ENCODE results near the gene PNMA1. TPM values are rescaled to one million over a fixed set of nuclear protein-coding genes. Genes with fewer than 3 reads are reported as not detected.
A peak's percentile ranks its signal among the peaks of the same experiment; 100 is the strongest.
"Not testable (repeated sequence)": the region's sequence is repeated elsewhere in the genome, so short reads cannot be mapped to it uniquely, and the experiment has no call there.

Gene PNMA1
- total RNA-seq, 1 donor from 2014 or later: 42.1 TPM

GRCh38 chr14:73718418-73719251 lies 4.5 kb upstream of the PNMA1 start:
- peak; percentile 47 for DNase-seq (ENCODE audit: low spot score)

- DNase-seq (ENCODE audit: low spot score): peak; percentile 68
These were observed 3.7 kb upstream of the PNMA1 start for GRCh38 chr14:73717711-73718417.

DNA sequence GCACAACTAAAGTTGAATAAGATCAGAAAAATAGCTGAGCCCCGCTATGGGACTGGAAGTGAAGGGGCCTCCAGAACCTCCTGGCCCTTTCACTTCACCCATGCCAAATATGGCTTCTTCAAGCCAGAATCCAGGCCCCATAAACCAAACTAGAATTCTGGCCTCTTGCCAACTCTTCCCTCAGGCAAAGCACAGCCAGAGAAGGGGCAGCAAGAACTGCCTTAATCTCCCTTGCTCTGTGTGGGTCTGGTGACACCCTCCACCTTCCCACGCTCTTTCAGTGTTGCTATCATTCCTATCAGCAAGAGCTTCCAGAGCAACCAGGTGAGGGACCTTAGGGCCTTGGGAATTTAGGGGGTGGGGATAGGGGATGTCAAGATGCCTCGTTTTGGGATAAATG lies 3.1 kb upstream of the PNMA1 start:
- DNase-seq (ENCODE audit: low spot score): peak; percentile 74

DNA sequence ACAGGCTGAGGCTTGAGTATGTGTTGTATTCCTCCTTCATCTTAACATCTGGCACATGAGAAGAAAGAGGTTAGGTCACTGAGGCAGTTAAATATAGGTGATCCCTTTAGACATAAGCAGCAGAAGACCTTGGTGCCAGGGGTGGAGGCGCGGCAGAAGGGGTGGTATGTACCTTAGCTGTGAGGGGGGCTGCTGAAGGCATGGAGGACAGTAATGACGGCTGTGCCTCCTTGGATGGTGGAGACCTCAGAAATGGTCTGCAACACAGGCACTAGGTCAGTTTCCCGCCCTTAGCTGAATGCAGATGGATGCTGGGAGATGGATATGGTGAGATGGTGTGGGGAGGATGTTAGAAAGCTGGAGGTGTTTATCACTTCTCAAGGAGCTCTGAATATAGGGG lies 1.5 kb upstream of the PNMA1 start:
- DNase-seq (ENCODE audit: low spot score): no peak

- no peak for DNase-seq (ENCODE audit: low spot score)
These were observed 485 bp upstream of the PNMA1 start for GRCh38 chr14:73714656-73715081.

DNA sequence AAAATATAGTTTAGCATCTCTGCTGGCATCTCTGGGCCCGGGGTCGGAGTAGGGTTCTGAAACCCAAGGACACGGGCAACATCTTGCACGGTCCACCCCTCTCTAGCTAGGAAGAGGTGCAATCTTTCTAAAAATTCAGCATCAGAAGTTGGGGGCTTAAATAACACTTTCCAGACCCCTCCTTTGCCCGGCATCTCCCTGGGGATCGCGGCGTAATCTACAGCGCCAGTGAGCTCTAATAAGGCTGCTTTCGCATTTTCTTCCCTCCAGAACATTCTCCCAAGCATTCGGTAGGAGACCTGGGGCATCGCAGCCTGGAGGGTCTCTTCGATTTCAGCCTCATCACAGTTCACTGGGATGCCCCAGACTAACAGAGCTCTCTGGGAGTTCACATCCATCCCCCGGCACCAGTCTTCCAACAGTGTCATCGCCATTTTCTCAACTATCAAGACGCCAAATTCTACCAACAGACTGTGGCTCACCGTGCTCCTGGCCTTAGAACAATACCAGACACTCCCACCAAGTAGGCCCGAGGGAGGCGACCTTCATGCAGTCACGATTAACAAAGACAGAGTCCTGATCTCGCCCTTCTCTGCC lies 880 bp downstream of the PNMA1 start:
- no peak for DNase-seq (ENCODE audit: low spot score)

- DNase-seq (ENCODE audit: low spot score): peak; percentile 29
These were observed 1.5 kb downstream of the PNMA1 start for GRCh38 chr14:73712540-73713180.

DNA sequence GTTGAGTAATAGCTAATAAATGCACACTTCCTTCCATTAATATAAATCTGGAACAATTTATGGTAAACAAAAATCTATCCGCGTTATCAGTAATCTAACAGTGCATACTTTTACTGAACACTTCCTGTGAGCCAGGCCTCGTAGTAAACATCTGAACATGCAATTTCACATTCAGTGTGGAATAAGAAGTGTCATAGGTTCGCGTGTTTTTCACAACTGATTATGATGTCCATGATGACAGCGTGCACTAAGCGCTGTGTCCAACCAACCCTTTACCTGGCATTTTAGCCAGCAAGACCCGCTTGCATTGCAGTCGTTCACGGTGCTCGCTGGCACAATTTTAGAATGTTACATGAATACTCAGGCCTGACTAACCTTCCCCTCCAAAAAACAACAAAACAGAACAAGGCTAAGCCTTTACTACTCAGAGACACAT lies 2.1 kb downstream of the PNMA1 start:
- DNase-seq (ENCODE audit: low spot score): no peak

GRCh38 chr14:73710737-73711136 lies 3.4 kb downstream of the PNMA1 start:
- DNase-seq (ENCODE audit: low spot score): no peak

GRCh38 chr14:73709904-73710469 lies 4.2 kb downstream of the PNMA1 start:
- no peak for DNase-seq (ENCODE audit: low spot score)

DNA sequence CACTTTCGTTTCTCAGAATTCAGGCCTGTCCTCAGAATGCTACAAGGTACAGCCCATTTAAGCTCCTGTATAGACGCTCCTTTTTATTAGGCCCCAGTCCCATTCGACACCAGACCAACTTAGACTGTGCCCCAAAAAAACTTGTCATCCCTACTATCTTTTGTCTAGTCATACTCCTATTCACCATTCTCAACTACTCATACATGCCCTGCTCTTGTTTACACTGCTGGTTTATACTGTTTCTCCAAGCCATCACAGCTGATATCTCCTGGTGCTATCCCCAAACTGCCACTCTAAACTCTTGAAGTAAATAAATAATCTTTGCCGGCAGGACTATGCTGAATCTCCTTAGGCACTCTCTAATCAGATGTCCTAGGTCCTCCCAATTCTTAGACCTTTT lies 6.1 kb downstream of the PNMA1 start:
- DNase-seq (ENCODE audit: low spot score): not testable (repeated sequence)

DNA sequence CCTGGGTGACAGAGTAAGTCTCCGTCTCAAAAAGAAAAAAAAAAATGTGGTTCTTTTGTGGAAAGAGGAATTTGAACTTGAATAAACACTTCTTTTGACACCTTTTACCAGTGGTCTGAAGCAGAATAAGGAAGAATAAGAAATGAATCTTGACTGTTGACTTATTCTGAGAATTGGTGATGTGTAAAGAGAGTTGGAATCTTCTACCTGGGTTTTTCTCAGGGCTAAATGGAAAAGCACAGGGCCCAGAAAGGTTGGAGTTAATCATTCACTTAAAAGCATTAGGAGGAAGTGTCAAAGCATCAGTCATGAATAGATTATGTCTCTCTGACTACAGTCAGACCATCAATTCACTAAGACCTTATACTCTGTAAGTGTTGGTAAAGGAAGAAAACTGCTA lies 13.9 kb downstream of the PNMA1 start:
- DNase-seq (ENCODE audit: low spot score): no peak

- DNase-seq (ENCODE audit: low spot score): no peak
These were observed 17.5 kb downstream of the PNMA1 start for GRCh38 chr14:73696466-73697400.

DNA sequence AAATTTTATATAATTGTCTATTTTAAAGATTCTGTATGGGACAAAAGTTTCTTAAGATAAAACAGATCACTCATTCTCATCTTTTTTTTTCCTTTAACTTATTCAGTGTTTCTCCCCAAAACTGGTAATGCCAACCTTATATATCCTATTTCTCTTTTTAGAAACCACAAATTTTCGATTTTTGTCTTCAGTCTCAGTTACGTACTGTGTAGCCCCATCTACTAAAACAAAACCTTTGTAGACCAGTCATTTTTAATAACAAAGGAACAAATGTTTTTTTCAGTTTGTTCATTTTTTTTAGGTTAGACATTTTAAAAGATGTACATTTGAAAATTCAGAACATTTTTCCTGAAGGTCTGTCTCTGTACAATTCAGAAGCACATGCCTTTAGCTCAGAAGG lies 18.2 kb downstream of the PNMA1 start:
- DNase-seq (ENCODE audit: low spot score): no peak

DNA sequence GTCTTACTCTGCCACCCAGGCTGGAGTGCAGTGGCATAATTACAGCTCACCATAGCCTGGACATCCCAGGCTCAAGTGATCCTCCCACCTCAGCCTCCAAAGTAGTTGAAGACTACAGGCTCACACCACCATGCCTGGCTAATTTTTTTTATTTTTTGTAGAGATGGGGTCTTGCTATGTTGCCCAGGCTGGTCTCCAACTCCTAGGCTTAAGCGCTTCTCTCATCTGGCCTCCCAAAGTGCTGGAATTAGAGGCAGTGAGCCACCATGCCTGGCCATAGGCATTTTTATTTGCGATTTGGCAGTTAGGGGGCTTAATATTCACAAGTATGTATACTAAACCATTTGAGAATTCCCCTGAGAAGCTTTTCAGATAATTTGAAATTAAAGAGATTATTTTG lies 19.1 kb downstream of the PNMA1 start:
- no peak for DNase-seq (ENCODE audit: low spot score)

- no peak for DNase-seq (ENCODE audit: low spot score)
These were observed 20.1 kb downstream of the PNMA1 start for GRCh38 chr14:73694083-73694482.

DNA sequence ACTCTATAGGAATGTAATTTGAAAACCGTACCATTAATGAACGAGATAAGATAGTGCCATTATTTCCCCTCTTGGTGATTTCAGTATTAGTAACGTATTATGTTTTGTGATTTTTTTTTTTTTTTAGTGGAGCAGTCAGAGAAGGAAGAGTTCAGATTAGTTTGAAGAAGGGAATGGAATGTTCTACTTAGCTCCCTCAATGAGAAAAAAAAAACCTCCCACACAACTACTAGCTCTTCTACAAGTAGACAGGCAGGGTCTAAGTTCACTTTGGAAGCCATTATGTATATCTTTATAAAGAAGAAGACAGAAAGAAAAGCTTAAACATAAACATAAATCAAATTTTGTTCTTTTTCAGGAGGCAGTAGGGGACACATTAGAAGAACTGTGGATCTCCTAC lies 27.3 kb downstream of the PNMA1 start:
- DNase-seq (ENCODE audit: low spot score): no peak

DNA sequence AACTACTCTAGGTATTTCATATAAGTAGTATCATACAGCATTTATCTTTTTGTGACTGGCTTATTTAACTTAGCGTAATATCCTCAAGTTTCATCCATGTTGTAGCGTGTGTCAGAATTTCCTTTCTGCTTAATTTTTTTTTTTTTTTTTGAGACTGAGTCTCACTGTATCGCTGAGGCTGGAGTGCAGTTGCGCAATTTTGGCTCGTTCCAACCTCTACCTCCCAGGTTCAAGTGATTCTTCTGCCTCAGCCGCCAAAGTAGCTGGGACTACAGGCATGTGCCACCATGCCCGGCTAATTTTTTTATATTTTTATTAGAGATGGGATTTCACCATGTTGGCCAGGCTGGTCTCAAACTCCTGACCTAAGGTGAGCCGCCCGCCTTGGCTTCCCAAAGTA lies 28.9 kb downstream of the PNMA1 start:
- DNase-seq (ENCODE audit: low spot score): no peak

DNA sequence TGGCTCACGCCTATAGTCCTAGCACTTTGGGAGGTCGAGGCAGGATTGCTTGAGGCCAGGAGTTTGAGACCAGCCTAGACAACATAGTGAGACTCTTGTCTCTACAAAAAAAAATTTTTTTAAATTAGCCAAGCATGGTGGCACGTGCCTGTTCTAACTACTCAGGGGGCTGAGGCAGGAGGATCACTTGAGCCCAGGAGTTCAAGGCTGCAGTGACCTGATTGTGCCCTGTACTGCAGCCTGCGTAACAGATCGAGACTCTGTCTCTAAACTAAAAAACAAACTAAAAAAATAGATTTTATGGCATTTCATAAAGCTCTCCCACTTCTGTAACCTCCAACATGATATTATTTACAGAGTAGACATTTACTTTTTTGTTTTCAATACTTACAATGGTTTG lies 29.6 kb downstream of the PNMA1 start:
- DNase-seq (ENCODE audit: low spot score): no peak

DNA sequence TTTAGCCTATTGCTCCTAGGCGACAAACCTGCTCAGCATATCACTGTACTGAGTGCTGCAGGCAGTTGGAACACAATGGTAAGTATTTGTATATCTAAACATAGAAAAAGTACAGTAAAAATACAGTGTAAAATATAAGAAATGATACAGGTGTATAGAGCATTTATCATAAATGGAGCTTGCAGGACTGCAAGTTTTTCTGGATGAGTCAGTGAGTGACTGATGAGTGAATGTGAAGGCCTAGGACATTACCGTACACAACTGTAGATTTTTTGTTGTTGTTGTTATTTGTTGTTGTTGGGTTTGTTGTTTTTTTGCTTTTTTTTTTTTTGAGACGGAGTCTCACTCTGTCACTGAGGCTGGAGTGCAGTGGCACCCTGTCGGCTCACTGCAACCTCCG lies 33.4 kb downstream of the PNMA1 start:
- no peak for DNase-seq (ENCODE audit: low spot score)

DNA sequence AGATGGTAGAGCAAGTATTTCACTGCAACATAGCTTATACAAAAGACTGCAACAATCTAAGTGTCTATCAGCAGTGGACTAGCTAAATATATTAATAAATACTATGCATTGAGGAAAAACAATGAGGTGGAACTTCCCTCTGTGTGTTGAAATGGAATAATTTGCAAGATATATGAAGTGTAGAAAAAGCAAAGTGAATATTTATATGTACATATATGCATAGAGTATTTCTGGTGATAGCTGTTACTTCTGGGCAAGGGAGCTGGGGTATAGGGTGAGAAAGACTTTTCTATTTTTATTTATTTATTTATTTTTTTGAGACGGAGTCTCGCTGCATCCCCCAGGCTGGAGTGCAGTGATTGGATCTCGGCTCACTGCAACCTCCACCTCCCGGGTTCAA lies 35.5 kb downstream of the PNMA1 start:
- DNase-seq (ENCODE audit: low spot score): no peak

All from umbilical cord (tissue), 2 donors.